IMR-90 (cell line): Measurements from ENCODE around the gene RCBTB2. TPM values are rescaled to one million over a fixed set of nuclear protein-coding genes. Genes with fewer than 3 reads are reported as not detected.
A peak's percentile ranks its signal among the peaks of the same experiment; 100 is the strongest.

Experiments
- ATAC-seq: fragments of 200-7000 bp; cut with Tn5 transposase; 2 replicates; pipeline ENCODE4 v1.9.1; 2020; ENCODE audit warnings: low read depth, mild to moderate bottlenecking, moderate library complexity
- BruUV-seq: library from RNA; stranded (reverse); fragments of 400-500 nt; replicated peaks from 2 replicates; lab custom pipeline; 2021; lab: Mats Ljungman, UMichigan
- CTCF ChIA-PET: fragments of 300-600 bp; formaldehyde crosslinking; extraction: SDS; loops from one replicate; lab custom pipeline; 2021; ENCODE audit warnings: antibody characterized with exemption; lab: Yijun Ruan, JAX
- POLR2A ChIA-PET: fragments of 300-600 bp; sonication (Branson Sonifier 250); formaldehyde crosslinking; loops from one replicate; lab custom pipeline; 2022; ENCODE audit warnings: antibody characterized with exemption; ENCODE audit not compliant: unreplicated experiment; lab: Charles Lee
- DNase-seq: peaks from one replicate; pipeline ENCODE4 v3.0.0; 2013
- H2AFZ ChIP-seq: replicated peaks from 2 replicates; pipeline ENCODE3; 2013; ENCODE audit warnings: low read length, mild to moderate bottlenecking; ENCODE audit not compliant: poor library complexity
- H2AK5ac ChIP-seq: 2 replicates; pipeline ENCODE4 v1.6.1; 2013; ENCODE audit warnings: low read depth, low read length, inconsistent platforms
- H2AK9ac ChIP-seq: replicated peaks from 2 replicates; pipeline ENCODE3; 2013; ENCODE audit warnings: mild to moderate bottlenecking, low read depth, low read length, moderate library complexity; ENCODE audit not compliant: poor library complexity
- H2BK120ac ChIP-seq: 2 replicates; pipeline ENCODE4 v1.6.1; 2013; ENCODE audit warnings: low read depth, low read length, inconsistent platforms
- H2BK15ac ChIP-seq: 3 replicates; pipeline ENCODE4 v1.6.1; 2013; ENCODE audit warnings: low read depth, low read length, inconsistent platforms
- H2BK20ac ChIP-seq: 2 replicates; pipeline ENCODE4 v1.6.1; 2013; ENCODE audit warnings: low read depth, mild to moderate bottlenecking, inconsistent platforms, low read length, moderate library complexity
- H2BK5ac ChIP-seq: 2 replicates; pipeline ENCODE4 v1.6.1; 2013; ENCODE audit warnings: mild to moderate bottlenecking, low read depth, low read length, inconsistent platforms; ENCODE audit not compliant: poor library complexity, severe bottlenecking
- H3K14ac ChIP-seq: replicated peaks from 2 replicates; pipeline ENCODE4 v1.6.1; 2013; ENCODE audit warnings: low read depth, low read length, inconsistent platforms
- H3K18ac ChIP-seq: 2 replicates; pipeline ENCODE4 v1.6.1; 2013; ENCODE audit warnings: low read depth, low read length, control low read depth
- H3K23ac ChIP-seq: 2 replicates; pipeline ENCODE4 v1.6.1; 2013; ENCODE audit warnings: low read depth, low read length, inconsistent platforms
- H3K27ac ChIP-seq: 2 replicates; pipeline ENCODE4 v1.5.1; 2013; ENCODE audit warnings: mild to moderate bottlenecking, control low read depth, low read length; ENCODE audit not compliant: insufficient read depth
- H3K27me3 ChIP-seq: 2 replicates; pipeline ENCODE4 v1.6.1; 2013; ENCODE audit warnings: low read length; ENCODE audit not compliant: control insufficient read depth, insufficient read depth
- H3K36me3 ChIP-seq: 2 replicates; pipeline ENCODE4 v1.6.1; 2013; ENCODE audit warnings: low read length, mixed read lengths; ENCODE audit not compliant: control insufficient read depth, insufficient read depth
- H3K4ac ChIP-seq: 2 replicates; pipeline ENCODE4 v1.6.1; 2013; ENCODE audit warnings: low read depth, low read length, inconsistent platforms
- H3K4me1 ChIP-seq: 2 replicates; pipeline ENCODE4 v1.6.1; 2013; ENCODE audit warnings: low read length, mixed read lengths; ENCODE audit not compliant: control insufficient read depth, insufficient read depth
- H3K4me2 ChIP-seq: 2 replicates; pipeline ENCODE4 v1.6.1; 2013; ENCODE audit warnings: low read depth, mild to moderate bottlenecking, control low read depth, low read length, moderate library complexity
- H3K4me3 ChIP-seq: 2 replicates; pipeline ENCODE4 v1.5.1; 2013; ENCODE audit warnings: low read depth, mild to moderate bottlenecking, control low read depth, low read length, moderate library complexity; ENCODE audit not compliant: insufficient read depth
- H3K56ac ChIP-seq: 2 replicates; pipeline ENCODE4 v1.6.1; 2013; ENCODE audit warnings: low read length, inconsistent platforms; ENCODE audit not compliant: insufficient read depth; ENCODE audit errors: extremely low read depth
- H3K79me1 ChIP-seq, 2 experiments: 2 replicates each; pipeline ENCODE4 v1.6.1; 2013; ENCODE audit warnings: low read length in 2 of 2, inconsistent platforms in 1 of 2, low read depth in 1 of 2
- H3K9ac ChIP-seq: 2 replicates; pipeline ENCODE4 v1.6.1; 2013; ENCODE audit warnings: low read depth, low read length, control low read depth
- H3K9me1 ChIP-seq: 2 replicates; pipeline ENCODE4 v1.6.1; 2013; ENCODE audit warnings: low read length, inconsistent platforms; ENCODE audit not compliant: insufficient read depth
- H3K9me3 ChIP-seq: 2 replicates; pipeline ENCODE4 v1.6.1; 2013; ENCODE audit warnings: low read length; ENCODE audit not compliant: control insufficient read depth, insufficient read depth
- H4K20me1 ChIP-seq: 2 replicates; pipeline ENCODE4 v1.6.1; 2013; ENCODE audit warnings: low read length, inconsistent platforms; ENCODE audit not compliant: insufficient read depth
- H4K5ac ChIP-seq: 2 replicates; pipeline ENCODE4 v1.6.1; 2013; ENCODE audit warnings: mild to moderate bottlenecking, low read depth, low read length, control low read depth
- H4K8ac ChIP-seq, 2 experiments: 2 replicates each; pipeline ENCODE4 v1.6.1; 2013; ENCODE audit warnings: low read depth in 2 of 2, low read length in 2 of 2, control low read depth in 1 of 2, inconsistent platforms in 1 of 2
- H4K91ac ChIP-seq: 2 replicates; pipeline ENCODE4 v1.6.1; 2013; ENCODE audit warnings: low read depth, low read length, inconsistent platforms; ENCODE audit not compliant: insufficient read depth
- MXI1 ChIP-seq: IDR thresholded peaks from 2 replicates; pipeline ENCODE4 v1.6.1; 2012; ENCODE audit warnings: low read depth, mild to moderate bottlenecking, low read length, moderate library complexity, borderline replicate concordance
- NFE2L2 ChIP-seq: fragments of 150-350 bp; IDR thresholded peaks from 2 replicates; pipeline ENCODE4 v1.6.1; 2016; ENCODE audit warnings: low read depth, mild to moderate bottlenecking, low read length
- WGBS, 2 experiments: methylation state at CpG; one replicate each; pipeline versions ENCODE4 v1.1.5 to v1.1.7; 2013; ENCODE audit warnings: missing lambda C conversion rate in 2 of 2; ENCODE audit not compliant: insufficient read length in 1 of 2; ENCODE audit errors: extremely low coverage in 2 of 2; 5-methylcytosine and 5-hydroxymethylcytosine counted together
- dilution Hi-C: fragments of 300-500 bp; cut with HindIII; formaldehyde crosslinking; loops from one replicate; pipeline ENCODE4 v1.14.3; 2018; ENCODE audit warnings: low sequenced_read_pairs; ENCODE audit not compliant: unreplicated experiment
- in situ Hi-C: fragments of 300-500 bp; cut with MboI; formaldehyde crosslinking; loops from 3 replicates; pipeline ENCODE4 v1.14.3; 2019; ENCODE audit warnings: low sequenced_read_pairs, inconsistent platforms, mixed read lengths
- intact Hi-C: fragments of 100-400 bp; cut with micrococcal nuclease; formaldehyde crosslinking; loops from 2 replicates; pipeline ENCODE4 v1.10.0; 2022
- polyA plus RNA-seq, 3 experiments: library from polyadenylated mRNA; depleted of rRNA; stranded (reverse); fragments of >200 nt; gene quantifications; 2 replicates each; pipeline ENCODE4 v1.2.3, GENCODE V29; 2012; ENCODE audit warnings: low replicate concordance in 1 of 3
- total RNA-seq: library from RNA; depleted of rRNA; stranded (reverse); fragments of >200 nt; gene quantifications from 2 replicates; pipeline ENCODE4 v1.2.3, GENCODE V29; 2012

RCBTB2 gene
- total and polyA plus RNA-seq, 2 of the 4 experiments (the other 2 are of a cell fraction) = 4.0 to 5.2 TPM

- WGBS, 2 experiments = no CpG with 5 or more reads among the region's 11 CpGs
- no peaks in the 10 kb centered on the region for H3K27me3 ChIP-seq
- peak overlapping the region; percentile 75; the same call in 1 of the 2 replicates for H3K14ac ChIP-seq
- no peak overlapping the region for H3K4me2 ChIP-seq
- no TSS peak for BruUV-seq
- no peak overlapping the region for H4K5ac ChIP-seq
- 0 out of 2 replicates have a peak, but pooled peaks have one; percentile 19 for TF ChIP-seq NFE2L2
- TF ChIP-seq MXI1 = no peak
- peak; percentile 71 for DNase-seq
- H2AFZ ChIP-seq = no peak overlapping the region
- no peak overlapping the region for H2BK20ac ChIP-seq
- ChIA-PET CTCF (no interaction called here), POLR2A (no interaction called here)
- ATAC-seq = no peak
- no peaks in the 10 kb centered on the region for H3K9me3 ChIP-seq
- in situ Hi-C loops = no loop called here
- intact Hi-C loops = no loop called here
- H3K27ac ChIP-seq = peak overlapping the region; percentile 32; the same call in 1 of the 2 replicates
- H4K8ac ChIP-seq = no peak overlapping the region
- H2BK120ac ChIP-seq = no peak overlapping the region; the same call in 1 of the 2 replicates
- H3K79me1 ChIP-seq = no peaks in the 10 kb centered on the region
- no peak overlapping the region for H3K4me3 ChIP-seq
- H3K4me1 ChIP-seq = peaks cover 5% of the 10 kb centered on the region
- H2AK9ac ChIP-seq = no peak overlapping the region
- H3K9me1 ChIP-seq = peaks cover 2% of the 10 kb centered on the region
- dilution Hi-C loops = no loop called here
- H3K9ac ChIP-seq = no peak overlapping the region
- H3K18ac ChIP-seq = no peak overlapping the region
- H2BK15ac ChIP-seq = no peak overlapping the region
- no peak overlapping the region for H3K56ac ChIP-seq
- no peak overlapping the region for H3K23ac ChIP-seq
- H4K91ac ChIP-seq = no peak overlapping the region
- peak overlapping the region; percentile 43; the same call in 1 of the 2 replicates for H2AK5ac ChIP-seq
- H3K4ac ChIP-seq = no peak overlapping the region
- no peaks in the 10 kb centered on the region for H3K36me3 ChIP-seq
- H2BK5ac ChIP-seq = no peak overlapping the region
- no peaks in the 10 kb centered on the region; the same call in 1 of the 2 replicates for H4K20me1 ChIP-seq
Observed at GRCh38 chr13:48505597-48506091, 27.2 kb downstream of the RCBTB2 start.
